CD14-positive monocyte (primary cell): ENCODE data around the gene DTD1. TPM values are rescaled to one million over a fixed set of nuclear protein-coding genes. Genes with fewer than 3 reads are reported as not detected.

Experiments used
- DNase-seq, 3 donors: peaks; one replicate each; pipeline ENCODE4 v3.0.0-alpha.2; 2011 to 2022
- H2AFZ ChIP-seq: 2 replicates; pipeline ENCODE4 v1.6.0; 2012; ENCODE audit warnings: mild to moderate bottlenecking, low read depth, low read length, inconsistent platforms; ENCODE audit not compliant: insufficient read depth, poor library complexity, severe bottlenecking
- H3K27ac ChIP-seq, 2 donors: 1 replicate in 1 of 2; 2 replicates in 1 of 2; pipeline ENCODE4 v1.5.1; 2012 to 2013; ENCODE audit warnings: low read length in 2 of 2, control low read depth in 1 of 2, inconsistent platforms in 1 of 2, low read depth in 1 of 2, mild to moderate bottlenecking in 1 of 2
- H3K27me3 ChIP-seq, 2 donors: one replicate each; pipeline versions ENCODE4 v1.6.0 to v1.6.1; 2011 to 2013; ENCODE audit warnings: low read length in 2 of 2; ENCODE audit not compliant: control insufficient read depth in 2 of 2, insufficient read depth in 2 of 2
- H3K36me3 ChIP-seq, 2 donors: replicated peaks in 1 of 2; 1 replicate in 1 of 2; 2 replicates in 1 of 2; pipeline versions ENCODE4 v1.5.1 to v1.6.1; 2012 to 2013; ENCODE audit warnings: low read length in 2 of 2, control low read depth in 1 of 2, inconsistent platforms in 1 of 2, mild to moderate bottlenecking in 1 of 2; ENCODE audit not compliant: insufficient read depth in 2 of 2, control insufficient read depth in 1 of 2
- H3K4me1 ChIP-seq, 2 donors: 1 replicate in 1 of 2; 2 replicates in 1 of 2; pipeline versions ENCODE4 v1.5.1 to v1.6.1; 2012 to 2013; ENCODE audit warnings: low read length in 2 of 2, control low read depth in 1 of 2, inconsistent platforms in 1 of 2, mild to moderate bottlenecking in 1 of 2, moderate library complexity in 1 of 2; ENCODE audit not compliant: insufficient read depth in 2 of 2, control insufficient read depth in 1 of 2
- H3K4me2 ChIP-seq: replicated peaks from 2 replicates; pipeline ENCODE3; 2012; ENCODE audit warnings: low read length, moderate library complexity, mild to moderate bottlenecking; ENCODE audit not compliant: poor library complexity, severe bottlenecking; ENCODE audit errors: extremely low read depth
- H3K4me3 ChIP-seq, 3 experiments: fragments of 200-600 bp in 1 of 3; sonication (generic) in 1 of 3; replicated peaks in 1 of 3; 1 replicate in 2 of 3; 2 replicates in 1 of 3; pipeline ENCODE4 v1.5.1; 2011 to 2013; ENCODE audit warnings: low read length in 3 of 3, mild to moderate bottlenecking in 3 of 3, control low read depth in 2 of 3, low read depth in 2 of 3, inconsistent platforms in 1 of 3, moderate library complexity in 1 of 3
- H3K79me2 ChIP-seq: 2 replicates; pipeline ENCODE4 v1.6.0; 2012; ENCODE audit warnings: mild to moderate bottlenecking, control low read depth, inconsistent platforms, low read length, moderate library complexity; ENCODE audit not compliant: insufficient read depth
- H3K9ac ChIP-seq: 2 replicates; pipeline ENCODE4 v1.6.0; 2017; ENCODE audit warnings: low read length, mild to moderate bottlenecking; ENCODE audit not compliant: insufficient read depth, poor library complexity, severe bottlenecking
- H3K9me3 ChIP-seq, 2 donors: replicated peaks in 1 of 2; 1 replicate in 1 of 2; 2 replicates in 1 of 2; pipeline versions ENCODE4 v1.5.1 to v1.6.1; 2012 to 2013; ENCODE audit warnings: low read length in 2 of 2, control low read depth in 1 of 2; ENCODE audit not compliant: control insufficient read depth in 1 of 2, insufficient read depth in 1 of 2
- H4K20me1 ChIP-seq: 2 replicates; pipeline ENCODE4 v1.6.0; 2012; ENCODE audit warnings: mild to moderate bottlenecking, low read length, control low read depth, moderate library complexity; ENCODE audit not compliant: insufficient read depth
- H3K27ac Mint-ChIP-seq, 7 donors: one replicate each; pipeline ENCODE4 v1.8.0; 2020; ENCODE audit warnings: mild to moderate bottlenecking in 7 of 7, mixed read lengths in 7 of 7, moderate library complexity in 6 of 7, inconsistent platforms in 2 of 7
- H3K27me3 Mint-ChIP-seq, 3 donors: one replicate each; pipeline ENCODE4 v1.8.0; 2021 to 2022; ENCODE audit warnings: low read depth in 3 of 3, mild to moderate bottlenecking in 3 of 3, mixed read lengths in 3 of 3, moderate library complexity in 3 of 3, inconsistent platforms in 1 of 3
- H3K36me3 Mint-ChIP-seq, 2 donors: one replicate each; pipeline ENCODE4 v1.8.0; 2020; ENCODE audit warnings: mixed read lengths in 2 of 2, inconsistent platforms in 1 of 2, mild to moderate bottlenecking in 1 of 2
- H3K4me1 Mint-ChIP-seq: one replicate; pipeline ENCODE4 v1.8.0; 2020; ENCODE audit warnings: mild to moderate bottlenecking, mixed read lengths
- H3K4me3 Mint-ChIP-seq, 2 donors: one replicate each; pipeline ENCODE4 v1.8.0; 2020; ENCODE audit warnings: mild to moderate bottlenecking in 2 of 2, mixed read lengths in 2 of 2, moderate library complexity in 1 of 2
- H3K9me3 Mint-ChIP-seq, 7 donors: one replicate each; pipeline ENCODE4 v1.8.0; 2020 to 2022; ENCODE audit warnings: mixed read lengths in 7 of 7, mild to moderate bottlenecking in 6 of 7, moderate library complexity in 6 of 7, inconsistent platforms in 2 of 7
- WGBS: methylation state at CpG from one replicate; pipeline ENCODE4 v1.1.5; 2013; ENCODE audit warnings: missing lambda C conversion rate; ENCODE audit not compliant: insufficient coverage; 5-methylcytosine and 5-hydroxymethylcytosine counted together
- intact Hi-C, 2 donors: fragments of 100-400 bp; cut with micrococcal nuclease; formaldehyde crosslinking; loops; one replicate each; pipeline versions ENCODE4 v1.15.0 to v1.15.1; 2023
- polyA plus RNA-seq, 3 donors: library from polyadenylated mRNA; depleted of rRNA in 1 of 3; unstranded in 2 of 3; stranded (reverse) in 1 of 3; fragments of 300-500 nt in 2 of 3; fragments of >200 nt in 1 of 3; fragmentation: Illumina TruSeq in 2 of 3; gene quantifications; 1 replicate in 2 of 3; 2 replicates in 1 of 3; pipeline ENCODE4 v1.2.3, GENCODE V29; 2012 to 2021
- TF ChIP-seq, protein P1 (sequence below): fragments of 200-600 bp; IDR thresholded peaks from one replicate; pipeline ENCODE4 v1.8.0; 2022; ENCODE audit warnings: antibody characterized with exemption, mild to moderate bottlenecking

Gene DTD1
- polyA plus RNA-seq, 3 donors: 18.8 to 33.6 (median 26.3) TPM

DNA sequence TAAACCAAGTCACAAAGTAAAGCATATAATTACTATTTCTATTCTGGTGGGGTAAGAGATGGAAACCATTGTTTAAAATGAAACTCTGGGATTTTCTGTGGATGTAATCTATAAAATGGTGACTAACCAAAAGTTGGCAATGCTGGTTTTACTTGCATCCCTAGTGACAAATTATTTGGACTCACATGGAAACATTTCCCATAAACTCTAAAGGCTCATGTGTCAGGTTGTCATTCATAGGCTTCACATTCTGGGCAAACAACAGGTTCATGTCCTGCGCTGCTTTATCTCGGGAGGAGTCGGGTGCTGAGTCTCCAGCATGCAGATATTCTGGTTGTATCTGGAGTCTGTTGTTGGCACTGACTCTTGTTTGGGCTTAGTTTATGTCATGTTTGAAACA, 127.7 kb downstream of the DTD1 start:
- Histone ChIP-seq H3K79me2 (no peaks in the 10 kb centered on the region), H3K4me3 (no peak overlapping the region), H3K27me3 (no peaks in the 10 kb centered on the region), H3K4me1 (no peaks in the 10 kb centered on the region), H3K4me2 (no peak overlapping the region), H2AFZ (no peak overlapping the region), H3K36me3 (no peaks in the 10 kb centered on the region), H3K9me3 (no peaks in the 10 kb centered on the region), H3K27ac (no peak overlapping the region), H4K20me1 (no peaks in the 10 kb centered on the region), H3K9ac (no peak overlapping the region)
- no peak overlapping the region for H3K27ac Mint-ChIP-seq
- no peak overlapping the region for H3K4me3 Mint-ChIP-seq
- no peak for DNase-seq
- H3K4me1 Mint-ChIP-seq: no peaks in the 10 kb centered on the region
- WGBS: 97% methylated on average over 3 of the region's 3 CpGs
- peaks cover 0 to 1% (median 0%) of the 10 kb centered on the region in 3 donors for H3K27me3 Mint-ChIP-seq
- TF ChIP-seq, protein P1, sequence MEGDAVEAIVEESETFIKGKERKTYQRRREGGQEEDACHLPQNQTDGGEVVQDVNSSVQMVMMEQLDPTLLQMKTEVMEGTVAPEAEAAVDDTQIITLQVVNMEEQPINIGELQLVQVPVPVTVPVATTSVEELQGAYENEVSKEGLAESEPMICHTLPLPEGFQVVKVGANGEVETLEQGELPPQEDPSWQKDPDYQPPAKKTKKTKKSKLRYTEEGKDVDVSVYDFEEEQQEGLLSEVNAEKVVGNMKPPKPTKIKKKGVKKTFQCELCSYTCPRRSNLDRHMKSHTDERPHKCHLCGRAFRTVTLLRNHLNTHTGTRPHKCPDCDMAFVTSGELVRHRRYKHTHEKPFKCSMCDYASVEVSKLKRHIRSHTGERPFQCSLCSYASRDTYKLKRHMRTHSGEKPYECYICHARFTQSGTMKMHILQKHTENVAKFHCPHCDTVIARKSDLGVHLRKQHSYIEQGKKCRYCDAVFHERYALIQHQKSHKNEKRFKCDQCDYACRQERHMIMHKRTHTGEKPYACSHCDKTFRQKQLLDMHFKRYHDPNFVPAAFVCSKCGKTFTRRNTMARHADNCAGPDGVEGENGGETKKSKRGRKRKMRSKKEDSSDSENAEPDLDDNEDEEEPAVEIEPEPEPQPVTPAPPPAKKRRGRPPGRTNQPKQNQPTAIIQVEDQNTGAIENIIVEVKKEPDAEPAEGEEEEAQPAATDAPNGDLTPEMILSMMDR: no peak
- H3K36me3 Mint-ChIP-seq: no peaks in the 10 kb centered on the region
- intact Hi-C loops: no loop called here
- peaks cover 0 to 7% (median 2%) of the 10 kb centered on the region in 7 donors for H3K9me3 Mint-ChIP-seq

DNA sequence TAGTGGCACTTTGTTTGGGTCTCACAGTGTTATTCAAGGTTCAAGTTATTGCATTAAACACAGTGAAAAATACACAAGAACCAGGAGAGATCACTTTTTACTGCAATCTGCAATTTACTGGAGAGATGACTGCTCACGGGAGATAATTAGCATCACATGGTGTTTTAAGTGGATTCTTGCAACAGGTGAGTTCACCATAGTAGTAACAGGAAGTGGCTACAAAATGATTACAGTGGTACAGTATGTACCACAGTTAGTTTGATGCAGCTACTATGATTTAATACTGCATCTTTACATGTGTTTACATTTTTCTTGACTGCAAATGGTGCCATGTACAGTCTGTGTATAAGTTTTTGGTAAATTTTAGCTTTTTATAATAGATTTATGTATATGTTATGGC, 129.2 kb downstream of the DTD1 start:
- no peak overlapping the region for H3K4me3 ChIP-seq
- H3K4me1 ChIP-seq: no peaks in the 10 kb centered on the region
- Mint-ChIP-seq H3K4me1 (no peaks in the 10 kb centered on the region), H3K27me3 (no peaks in the 10 kb centered on the region), H3K4me3 (no peak overlapping the region), H3K27ac (no peak overlapping the region), H3K9me3 (peaks cover 0 to 12% (median 7%) of the 10 kb centered on the region in 7 donors), H3K36me3 (no peaks in the 10 kb centered on the region)
- no peaks in the 10 kb centered on the region for H3K27me3 ChIP-seq
- H3K9me3 ChIP-seq: peaks cover 0 to 3% of the 10 kb centered on the region in 2 donors
- TF ChIP-seq, protein P1: no peak
- intact Hi-C loops: no loop called here
- no peak overlapping the region for H3K9ac ChIP-seq
- H3K79me2 ChIP-seq: no peaks in the 10 kb centered on the region
- no peak overlapping the region for H3K27ac ChIP-seq
- no peak overlapping the region for H2AFZ ChIP-seq
- no peaks in the 10 kb centered on the region for H3K36me3 ChIP-seq
- no peaks in the 10 kb centered on the region for H4K20me1 ChIP-seq
- no peak overlapping the region for H3K4me2 ChIP-seq
- 100% methylated on average over 1 of the region's 1 CpG for WGBS
- no peak for DNase-seq
